CD4-positive, alpha-beta T cell treated with Interleukin-1 beta for 1 hour (primary cell): Measurements from ENCODE around the gene MSI2.

Experiments
- DNase-seq, 2 donors: peaks; one replicate each; pipeline ENCODE4 v3.0.0-alpha.2; 2020 to 2022

The MSI2 gene

DNA sequence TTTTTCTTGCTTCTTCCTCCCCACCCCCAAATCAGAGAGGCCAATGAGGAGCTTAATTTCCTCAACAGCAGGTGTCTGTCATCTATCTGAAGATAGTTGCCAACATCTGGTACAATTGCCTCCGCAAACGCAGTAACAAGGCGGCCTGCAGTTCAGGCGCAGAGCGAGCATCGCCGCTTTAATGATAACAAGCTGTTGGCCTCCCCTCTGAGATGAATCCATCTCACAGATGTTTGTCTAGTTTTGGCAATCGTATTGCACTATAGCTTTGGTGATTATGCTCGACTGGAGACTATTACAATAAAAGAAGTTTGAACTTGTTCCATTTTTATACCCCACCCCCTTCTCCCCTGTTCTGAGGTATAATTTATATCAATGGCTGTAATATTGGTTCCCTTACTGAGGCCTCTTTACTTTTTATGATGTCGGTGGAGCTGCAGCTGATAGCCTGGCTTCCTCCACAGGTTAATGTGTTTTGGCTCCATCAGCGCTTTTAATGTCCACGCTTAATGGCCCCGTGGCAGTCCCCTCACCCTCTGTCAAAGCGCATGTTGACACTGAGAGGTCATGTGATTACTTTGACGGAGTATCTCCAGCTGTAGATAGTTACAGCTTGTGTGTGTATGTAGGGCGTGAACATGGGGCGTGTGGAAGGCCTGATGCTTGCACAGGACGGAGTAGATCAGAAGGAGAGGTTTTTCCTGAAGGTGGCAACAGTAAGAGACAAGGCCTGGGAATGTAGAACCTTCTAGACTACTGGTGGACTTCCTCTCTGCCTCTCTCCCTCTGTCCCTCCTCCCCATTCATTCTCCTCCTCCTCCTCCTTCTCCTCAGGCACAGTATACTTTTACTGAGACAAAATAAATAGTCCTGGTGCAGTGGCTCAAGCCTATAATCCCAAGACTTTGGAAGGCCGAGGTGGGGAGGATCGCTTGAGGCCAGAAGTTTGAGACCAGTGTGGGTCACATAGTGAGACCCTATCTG, 164.7 kb downstream of the MSI2 start:
- DNase-seq: no peak

DNA sequence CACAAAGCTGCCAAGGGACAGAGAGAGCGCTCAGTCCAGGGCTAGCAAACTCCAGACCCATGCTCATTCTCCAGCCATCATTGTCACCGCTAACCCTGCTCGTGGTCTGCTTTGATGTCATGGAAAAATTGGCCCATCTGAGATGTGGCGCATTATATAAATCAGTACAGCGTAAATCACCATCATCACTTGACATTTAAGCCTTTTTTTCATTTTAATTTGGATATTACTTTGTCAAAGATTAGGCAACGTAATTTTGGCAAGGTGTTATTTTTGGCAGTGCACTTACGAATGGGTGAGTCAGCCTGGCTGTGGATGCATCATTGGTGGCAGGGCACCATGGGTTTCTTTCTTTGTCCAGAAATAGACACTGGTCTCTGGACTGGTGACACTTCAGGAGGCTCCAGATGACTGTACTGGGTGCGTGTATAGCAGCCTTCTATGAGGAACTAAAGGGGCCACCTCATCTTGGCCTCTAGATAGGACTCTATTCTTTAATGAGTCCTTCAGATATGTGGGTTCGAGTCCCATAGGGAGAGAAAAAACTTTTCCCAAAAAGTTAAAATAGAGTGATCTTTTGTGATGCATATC, 166.3 kb downstream of the MSI2 start:
- DNase-seq: no peak

DNA sequence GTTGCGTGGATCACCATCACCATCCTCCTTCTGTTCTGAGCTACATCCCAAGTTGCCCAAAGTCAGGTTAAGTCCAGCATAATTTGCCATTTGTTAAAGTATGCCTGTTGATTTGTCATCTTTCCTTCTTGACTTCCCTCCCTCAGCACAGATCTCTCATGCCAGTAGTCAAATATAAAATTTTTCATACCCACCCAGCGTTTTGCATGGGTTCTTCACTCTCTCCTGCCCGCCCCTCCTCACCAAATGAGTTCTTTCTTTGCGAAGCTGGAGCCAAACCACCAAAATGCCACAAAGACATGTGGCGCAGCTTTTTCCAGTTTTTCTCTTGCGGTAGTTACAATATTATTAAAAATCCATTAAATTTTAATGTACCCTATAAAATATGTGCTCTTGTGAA, 167.2 kb downstream of the MSI2 start:
- no peak for DNase-seq

DNA sequence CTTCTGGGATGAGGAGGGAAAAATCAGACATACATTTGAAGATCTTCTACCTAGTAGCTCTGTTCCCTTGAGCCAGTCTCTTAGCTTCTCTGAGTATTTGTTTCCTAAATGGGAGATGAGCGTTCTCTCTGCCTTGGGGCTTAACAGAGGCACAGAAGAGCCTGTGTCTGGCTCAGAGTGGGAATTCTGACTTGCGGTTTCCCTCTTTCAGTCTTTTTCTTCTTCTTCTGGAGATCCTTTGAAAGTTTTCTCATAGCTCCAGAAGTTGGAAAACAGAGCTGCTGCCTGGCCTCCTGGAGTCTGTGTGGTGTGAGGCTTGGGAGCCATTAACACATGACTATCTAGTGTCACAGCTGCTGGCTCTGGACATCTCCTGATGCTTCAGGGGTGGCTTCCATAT, 167.9 kb downstream of the MSI2 start:
- DNase-seq: no peak

DNA sequence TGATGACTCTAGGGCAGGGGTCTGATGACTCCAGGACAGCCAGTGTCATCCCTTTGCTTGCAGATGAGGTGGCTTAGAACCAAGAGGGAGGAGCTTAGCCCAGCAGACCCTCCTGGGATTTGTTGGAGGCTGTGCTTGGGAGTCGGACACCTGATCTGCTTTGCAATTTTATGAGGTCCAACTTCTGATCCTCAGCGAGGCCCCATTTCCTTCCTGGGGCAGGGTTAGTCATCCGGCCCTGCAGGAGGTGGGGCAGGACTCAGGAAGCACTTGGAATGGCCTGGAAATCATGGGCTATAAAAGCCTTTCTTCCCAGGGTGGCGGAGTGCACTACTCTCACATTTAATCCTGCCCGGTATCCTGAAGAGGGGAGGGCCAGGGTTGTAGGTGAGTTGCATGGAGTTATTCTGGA, 168.5 kb downstream of the MSI2 start:
- DNase-seq: no peak

DNA sequence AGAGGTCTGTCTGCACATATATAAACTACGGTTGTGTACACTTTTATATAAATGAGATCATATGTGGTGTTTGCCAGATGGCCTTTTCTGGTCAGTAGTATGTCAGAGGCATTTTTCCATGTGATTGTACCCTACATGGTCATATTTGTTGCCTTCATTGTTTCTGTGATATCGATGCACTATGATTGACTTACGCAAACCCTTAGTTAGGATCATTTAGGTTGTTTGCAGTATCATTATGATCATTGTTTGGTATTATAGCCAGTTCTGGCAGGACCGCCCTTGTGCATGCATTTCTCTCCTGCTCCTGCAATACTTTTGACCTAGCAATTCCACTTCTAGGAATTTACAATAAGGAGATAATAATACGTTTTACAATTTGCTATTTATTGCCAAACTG, 169.1 kb downstream of the MSI2 start:
- DNase-seq: no peak

DNA sequence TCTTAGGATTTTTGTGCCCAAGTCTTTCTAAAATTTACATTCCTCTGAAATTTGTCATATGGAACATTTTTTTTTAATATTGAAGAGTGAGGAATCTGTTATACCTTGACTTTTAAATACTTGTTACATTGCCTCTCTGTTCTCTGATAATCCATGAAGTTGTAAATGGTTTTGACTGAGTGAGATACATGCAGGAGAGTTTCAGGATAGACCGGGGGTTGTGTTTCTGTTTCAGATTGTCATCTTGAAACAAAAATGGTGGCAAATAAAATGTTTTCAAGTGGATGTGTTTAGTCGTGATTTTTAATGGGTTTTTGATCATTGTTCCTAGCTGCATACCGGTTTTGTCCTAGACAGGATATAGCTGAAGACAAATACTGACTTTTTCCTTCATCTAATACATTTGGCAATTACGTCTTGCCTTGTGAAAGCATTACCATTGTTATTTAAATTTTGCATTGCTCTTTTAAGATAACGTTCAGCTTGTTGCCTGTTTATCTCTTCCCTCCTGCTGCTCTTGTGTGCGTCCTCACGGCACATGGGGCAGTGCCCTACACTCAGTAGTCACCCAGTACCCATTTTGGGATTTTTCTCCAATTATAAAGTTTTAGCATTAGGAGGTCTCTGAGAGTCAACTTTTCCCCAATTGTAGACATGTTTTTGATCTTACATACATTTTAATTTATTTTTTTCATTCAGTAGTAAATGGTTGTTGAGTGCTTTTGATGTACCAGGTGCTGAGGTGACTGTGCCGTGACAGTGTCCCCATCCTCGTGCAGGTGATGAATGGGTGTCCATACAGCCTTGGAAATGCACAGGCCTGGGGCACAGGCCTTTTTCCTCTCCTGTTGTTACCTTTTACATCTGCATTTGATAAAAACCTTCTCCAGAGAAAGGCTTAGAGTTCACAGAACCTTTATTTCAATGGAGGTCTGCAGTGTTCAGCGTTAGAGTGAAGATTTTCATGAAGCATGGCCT, 169.9 kb downstream of the MSI2 start:
- DNase-seq: no peak

DNA sequence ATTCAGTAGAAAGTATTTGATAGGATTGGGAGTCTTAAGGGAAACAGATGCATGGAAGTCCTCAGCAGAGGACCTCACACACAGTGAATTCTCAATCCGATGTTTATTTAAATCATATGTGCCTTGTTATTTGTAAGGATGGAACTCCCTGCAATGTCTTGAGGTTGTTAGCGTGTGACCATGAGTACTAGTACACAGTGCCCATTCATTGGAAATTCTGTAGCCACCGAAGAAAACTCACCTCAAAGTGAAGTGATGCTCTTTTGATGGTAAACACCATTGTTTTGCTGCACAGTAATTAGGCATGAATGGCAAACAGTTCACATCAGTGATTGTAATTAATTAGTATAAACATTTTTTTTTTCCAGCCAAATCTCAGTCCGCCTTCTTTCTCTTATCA, 173.6 kb downstream of the MSI2 start:
- no peak for DNase-seq

DNA sequence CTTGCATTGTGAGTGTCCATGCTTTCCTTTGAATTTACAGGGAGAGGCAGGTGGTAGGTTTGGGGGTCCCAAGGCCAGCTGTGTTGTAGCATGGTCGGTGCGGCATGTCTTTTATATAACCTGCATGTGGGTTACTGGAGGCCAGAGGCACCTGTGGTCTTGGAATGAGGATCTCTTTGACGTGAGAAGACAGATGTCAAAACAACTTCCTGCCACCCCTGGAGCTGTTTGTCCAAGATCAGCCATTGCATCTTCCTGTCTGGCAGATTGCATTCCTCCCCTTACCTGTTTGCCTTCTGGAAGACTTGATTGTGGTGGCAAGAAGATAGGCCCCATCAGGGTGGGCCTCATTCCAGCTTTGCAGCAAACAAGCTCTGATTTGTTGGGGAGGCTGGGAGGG, 175.1 kb downstream of the MSI2 start:
- no peak for DNase-seq

DNA sequence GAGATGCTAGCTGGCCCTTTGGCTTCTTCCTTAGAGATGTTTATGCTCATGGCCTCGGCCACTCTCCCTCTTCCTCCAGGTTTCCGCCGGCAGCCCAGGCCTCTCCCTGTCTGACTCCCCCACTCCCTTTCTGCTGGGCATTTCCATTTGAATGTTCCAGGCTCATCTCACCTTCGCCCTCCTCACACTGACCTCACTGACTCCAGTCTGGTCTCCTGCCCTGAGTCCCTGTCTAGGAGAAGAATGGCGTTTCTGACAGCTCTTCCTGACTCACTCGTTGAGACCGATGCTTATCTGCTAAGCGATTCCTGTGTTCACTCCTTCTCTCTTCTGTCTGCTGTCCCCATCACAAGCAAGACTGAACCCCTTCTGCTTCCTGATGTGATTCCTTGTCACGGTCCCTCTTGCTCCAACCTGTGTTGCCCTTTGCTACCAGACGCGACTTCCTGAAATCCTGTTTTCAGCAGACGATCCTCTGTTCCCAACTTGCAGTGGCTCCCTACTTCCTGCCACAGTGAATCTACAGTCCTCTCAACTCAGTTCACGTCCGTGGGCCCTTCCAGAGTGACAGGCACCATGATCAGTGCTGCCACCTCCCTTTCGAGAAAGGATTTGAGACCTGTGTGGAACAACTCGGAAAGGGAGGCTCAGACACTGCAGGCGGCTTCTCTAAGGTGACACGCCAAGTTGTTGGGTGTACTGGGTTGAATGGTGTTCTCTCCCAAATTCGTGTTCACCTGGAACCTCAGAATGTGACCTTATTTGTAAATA, 176.4 kb downstream of the MSI2 start:
- no peak for DNase-seq

DNA sequence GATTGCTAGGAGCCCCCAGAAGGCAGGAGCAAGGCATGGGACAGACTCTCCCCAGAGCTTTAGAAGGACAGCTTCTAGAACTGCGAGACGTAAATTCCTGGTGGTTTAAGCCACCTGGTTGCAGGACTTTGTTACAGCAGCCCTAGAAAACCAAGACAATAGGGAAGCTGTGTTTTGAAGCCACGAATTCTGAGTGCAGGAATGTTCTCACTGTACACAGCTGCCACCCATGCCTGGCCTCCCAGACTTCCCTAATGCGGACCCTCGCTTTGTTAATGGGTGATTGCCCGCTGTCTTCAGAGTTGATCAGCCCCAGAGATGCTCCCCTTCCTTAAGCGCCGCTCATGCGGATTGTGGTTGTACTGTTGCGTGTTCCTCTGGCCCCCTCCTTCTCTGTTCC, 177.1 kb downstream of the MSI2 start:
- DNase-seq: no peak

DNA sequence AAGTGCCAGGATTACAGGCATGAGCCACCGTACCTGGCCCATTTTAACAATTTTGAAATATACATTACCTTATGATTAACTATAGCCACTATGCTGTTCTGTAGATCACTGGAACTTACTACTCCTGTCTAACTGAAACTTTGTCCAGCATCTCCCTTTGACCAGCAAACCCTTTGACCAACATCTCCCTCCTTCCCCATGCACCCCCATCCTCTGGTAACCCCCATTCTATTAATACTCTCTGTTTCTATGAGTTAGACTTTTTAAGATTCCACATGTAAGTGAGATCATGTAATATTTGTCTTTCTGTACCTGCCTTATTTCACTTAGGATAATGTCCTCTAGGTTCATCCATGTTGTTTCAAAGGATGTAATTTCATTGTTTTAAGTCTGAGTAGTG, 178.0 kb downstream of the MSI2 start:
- no peak for DNase-seq

DNA sequence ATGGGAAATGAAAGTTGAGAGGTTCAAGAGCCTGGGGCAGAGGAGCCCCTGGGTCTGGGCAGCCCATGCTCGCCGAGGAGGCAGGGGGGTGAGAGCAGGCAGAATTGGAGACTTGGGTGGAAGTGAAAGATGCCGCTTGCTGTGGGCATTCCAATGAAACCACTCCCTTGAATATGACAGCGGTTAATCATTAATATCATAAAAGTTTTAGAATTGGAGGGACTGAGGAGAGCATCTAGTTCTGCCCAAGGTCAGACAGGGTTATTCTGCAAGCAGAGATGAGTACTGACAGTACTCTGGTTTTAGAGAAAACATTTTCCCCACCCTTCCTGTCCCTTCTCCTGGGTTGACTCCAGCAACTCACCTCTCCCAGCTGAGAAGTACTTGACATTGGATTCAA, 180.2 kb downstream of the MSI2 start:
- no peak for DNase-seq

DNA sequence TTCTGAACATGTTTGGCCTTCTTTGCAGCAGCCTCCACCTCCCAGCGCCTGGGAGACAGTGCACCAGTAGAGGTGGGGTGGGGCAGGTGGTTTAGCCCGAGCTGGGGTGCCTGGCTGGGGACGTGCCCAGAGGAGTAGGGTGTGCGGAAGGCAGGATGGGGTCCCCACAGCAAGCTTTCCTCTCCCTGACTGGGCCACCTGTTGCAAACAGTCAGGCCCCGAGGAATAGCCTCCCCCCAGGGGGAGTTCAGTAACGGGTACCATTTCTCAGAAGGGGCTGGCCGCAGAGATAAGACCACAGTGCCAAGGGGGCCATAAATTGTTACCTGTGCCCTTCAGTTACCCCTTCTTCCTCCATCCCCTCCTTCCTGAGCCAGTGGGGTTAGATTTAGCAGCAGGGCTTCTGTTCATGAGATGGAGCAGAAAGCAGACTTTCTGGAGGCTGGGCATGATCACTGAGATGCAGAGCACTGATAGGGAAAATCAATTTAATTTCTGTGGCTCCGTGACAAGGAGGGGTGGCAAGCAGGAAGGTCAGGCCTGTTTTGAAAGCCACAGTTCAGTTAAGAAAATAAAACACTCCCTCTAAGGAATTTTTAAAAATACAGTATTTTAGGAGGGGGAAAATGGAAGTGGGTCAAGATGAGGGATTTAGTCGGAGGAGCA, 181.9 kb downstream of the MSI2 start:
- no peak for DNase-seq

DNA sequence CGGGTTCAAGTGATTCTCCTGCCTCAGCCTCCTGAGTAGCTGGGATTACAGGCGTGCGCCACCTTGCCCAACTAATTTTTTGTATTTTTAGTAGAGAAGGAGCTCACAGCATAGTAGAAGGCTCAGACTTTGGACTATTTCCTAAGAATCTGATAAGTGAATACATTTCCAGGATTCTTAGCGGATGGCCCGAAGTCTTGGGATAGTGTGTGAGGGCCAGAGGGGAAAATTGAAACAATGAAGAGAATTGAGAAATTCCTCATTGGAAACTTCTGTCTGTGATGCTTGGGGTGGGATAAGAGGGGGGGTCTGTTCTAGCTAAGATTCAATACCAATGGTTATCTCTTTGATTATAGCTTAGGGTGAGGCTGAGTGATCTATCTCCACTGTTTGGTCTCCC, 183.3 kb downstream of the MSI2 start:
- no peak for DNase-seq

DNA sequence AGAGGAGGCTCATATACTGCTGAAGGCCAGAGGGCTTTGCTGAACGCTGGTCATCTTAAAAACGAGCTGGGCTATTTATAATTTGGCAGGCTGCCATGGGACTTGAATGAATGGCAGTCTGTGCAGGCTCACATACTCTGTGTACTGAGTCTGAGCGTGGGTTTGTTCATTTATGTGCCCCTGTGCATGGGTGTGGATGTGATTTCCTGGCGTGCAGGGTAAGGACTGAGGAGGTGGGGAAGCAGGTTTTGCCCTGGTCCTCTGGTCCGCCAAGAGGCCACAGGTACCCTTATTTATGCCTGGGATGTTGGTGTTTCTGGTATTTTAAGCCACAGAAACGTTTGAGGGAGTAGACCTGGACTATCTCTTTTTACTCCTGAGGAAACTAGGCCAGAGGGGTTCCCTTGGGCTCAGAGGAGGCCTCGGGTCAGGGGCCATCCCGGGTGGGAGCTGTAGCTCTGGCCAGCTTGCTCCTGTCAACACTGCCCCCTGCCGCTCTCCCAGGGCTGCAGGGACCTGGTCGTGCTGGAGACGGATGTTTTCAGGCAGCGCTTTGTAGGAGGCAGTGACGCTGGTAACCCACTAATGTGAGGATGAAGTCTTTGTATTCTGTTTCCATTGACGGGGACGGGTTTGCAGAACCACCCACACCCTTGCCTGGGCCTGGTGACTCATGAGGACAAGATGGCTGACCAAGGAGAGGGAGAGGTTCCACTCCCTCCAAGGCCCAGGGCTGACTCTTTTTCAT, 184.4 kb downstream of the MSI2 start:
- peak; percentile 43 to 62 for DNase-seq

DNA sequence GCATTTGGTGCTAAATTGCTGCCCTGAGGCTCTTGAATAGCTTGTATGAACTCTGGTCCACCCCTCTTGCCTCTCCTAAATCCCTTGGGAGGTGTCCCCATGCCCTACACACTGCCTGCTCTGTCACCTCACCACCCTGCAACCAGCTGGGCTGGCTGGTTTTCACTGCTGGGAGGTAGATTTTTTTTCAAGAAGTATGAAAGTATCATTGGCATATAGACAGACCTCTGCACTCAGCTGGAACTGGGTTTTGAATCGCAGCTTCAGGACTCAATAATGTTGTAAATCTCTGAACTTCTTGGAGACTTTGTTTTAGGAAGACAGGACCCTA, 184.9 kb downstream of the MSI2 start:
- no peak for DNase-seq

DNA sequence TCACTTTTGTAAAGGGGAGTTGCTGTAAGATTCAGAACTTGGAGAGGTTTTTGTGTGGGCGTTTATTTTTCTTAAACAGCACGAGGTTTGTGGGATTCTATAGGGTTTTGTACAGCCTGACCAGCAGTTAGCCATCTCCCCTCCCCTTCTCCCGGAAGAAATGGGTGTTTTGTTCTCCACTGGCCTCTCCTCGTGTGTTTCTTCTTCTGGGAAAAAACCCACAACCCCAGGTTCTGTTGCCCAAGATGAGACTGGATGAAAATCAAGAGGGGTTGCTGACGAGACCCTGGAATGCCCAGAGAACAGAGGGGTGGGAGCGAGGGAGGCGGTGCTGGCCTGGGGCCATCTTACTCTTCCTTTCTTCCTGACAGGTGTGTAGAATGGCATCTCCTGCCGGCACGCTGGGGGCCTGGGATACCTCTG, 186.1 kb downstream of the MSI2 start:
- DNase-seq: no peak

DNA sequence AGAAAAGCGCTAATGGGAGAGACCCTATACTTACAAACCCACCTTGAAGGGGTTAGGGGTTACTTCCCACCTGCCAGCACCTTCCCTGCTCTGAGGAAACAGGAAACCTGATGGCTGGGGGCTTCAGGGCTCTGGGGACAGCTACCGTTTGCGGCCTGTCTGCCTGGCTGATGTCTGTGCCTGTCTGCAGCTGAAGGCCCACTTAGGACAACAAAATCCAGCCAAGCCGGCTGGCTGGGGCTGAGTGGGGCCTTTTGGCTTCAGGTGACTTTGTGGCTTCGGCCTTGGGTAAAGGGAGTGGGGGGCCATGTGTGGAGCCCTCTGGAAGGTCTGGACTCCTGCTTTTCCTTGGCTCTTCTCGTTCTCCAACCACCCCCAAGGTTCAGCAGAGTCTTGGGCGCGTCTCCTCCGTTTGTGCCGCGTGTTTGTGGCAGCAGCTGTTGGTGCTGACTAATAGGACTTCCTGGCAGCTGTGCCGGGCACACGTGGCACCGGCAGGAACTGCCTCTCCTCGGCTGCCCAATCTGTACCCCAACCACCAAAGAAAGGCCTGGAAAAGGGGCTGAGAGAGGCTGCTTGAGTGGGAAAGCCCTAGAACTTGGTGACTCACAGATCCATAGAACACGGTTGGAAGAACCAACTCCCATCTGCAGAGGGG, 186.7 kb downstream of the MSI2 start:
- peak; percentile 40 to 56 for DNase-seq

DNA sequence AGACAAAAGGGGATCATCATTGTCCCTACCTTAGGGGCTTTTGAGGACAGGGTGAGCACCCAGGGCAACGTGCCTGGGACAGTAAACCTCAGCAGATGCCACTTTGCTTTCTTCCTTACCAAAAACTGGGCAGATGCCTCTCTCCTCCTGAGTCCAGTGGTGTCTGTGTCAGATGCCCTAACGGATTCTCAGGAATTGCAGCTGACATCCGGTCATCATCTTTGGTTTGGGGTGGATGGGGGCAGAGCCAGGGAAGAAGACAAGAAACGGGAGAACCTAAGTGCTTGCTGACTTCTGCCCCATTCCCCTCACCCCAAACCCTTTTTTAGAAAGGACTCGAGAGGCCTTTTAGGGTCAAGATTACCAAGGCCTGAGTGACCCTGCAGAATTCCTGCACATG, 187.5 kb downstream of the MSI2 start:
- DNase-seq: no peak
